ENCODE data around the gene WDR74. TPM values are rescaled to one million over a fixed set of nuclear protein-coding genes. Genes with fewer than 3 reads are reported as not detected.
A peak's percentile ranks its signal among the peaks of the same experiment; 100 is the strongest.

The WDR74 gene
- total and polyA plus RNA-seq, 2 of the 13 experiments (the other 11 are each of a cell fraction or from before 2014, with no cell fraction given): 77.0 to 83.3 TPM

- TF ChIP-seq ZNF205 (CRISPR knock-in tag; IDR thresholded peaks at IDR 0.05) (peak; percentile 94), ZNF761 (CRISPR knock-in tag; conservative IDR thresholded peaks at IDR 0.05) (0 out of 2 replicates have a peak, but pooled peaks have one; percentile 34), AKNA (CRISPR knock-in tag; IDR thresholded peaks at IDR 0.05; ENCODE audit: borderline replicate concordance) (peak; percentile 59; the same call in 1 of the 2 replicates), CBFB (CRISPR knock-in tag; IDR thresholded peaks at IDR 0.05) (peak; percentile 62; the same call in 1 of the 2 replicates), CBX5 (CRISPR knock-in tag; IDR thresholded peaks at IDR 0.05; ENCODE audit: borderline replicate concordance) (peak; percentile 97), PCBP1 (IDR thresholded peaks at IDR 0.05; ENCODE audit: borderline replicate concordance, low read depth, low read length) (no peak), ZFY (CRISPR knock-in tag; IDR thresholded peaks at IDR 0.05) (peak; percentile 49; the same call in 1 of the 2 replicates), ZNF432 (CRISPR knock-in tag; IDR thresholded peaks at IDR 0.05; ENCODE audit: borderline replicate concordance) (no peak), ZFP36L2 (CRISPR knock-in tag; IDR thresholded peaks at IDR 0.05) (peak; percentile 96; the same call in 1 of the 2 replicates), NPAS2 (CRISPR knock-in tag; IDR thresholded peaks at IDR 0.05; ENCODE audit: borderline replicate concordance) (no peak), ZNF609 (CRISPR knock-in tag; IDR thresholded peaks at IDR 0.05; ENCODE audit: borderline replicate concordance) (peak; percentile 81; the same call in 1 of the 2 replicates), ZNF577 (CRISPR knock-in tag; IDR thresholded peaks at IDR 0.05; ENCODE audit: borderline replicate concordance, low read depth) (no peak), ETV5 (CRISPR knock-in tag; IDR thresholded peaks at IDR 0.05; ENCODE audit: borderline replicate concordance) (peak; percentile 71; the same call in 1 of the 2 replicates), TFDP1 (CRISPR knock-in tag; IDR thresholded peaks at IDR 0.05; ENCODE audit: borderline replicate concordance) (no peak; the same call in 1 of the 2 replicates)
Observed at GRCh38 chr11:62841361-62842170, 2.2 kb upstream of the WDR74 start (continued).

All from HepG2 (cell line).